Aorta (tissue), 5 donors: ENCODE results near the gene PADI3. TPM values are rescaled to one million over a fixed set of nuclear protein-coding genes. Genes with fewer than 3 reads are reported as not detected.
A peak's percentile ranks its signal among the peaks of the same experiment; 100 is the strongest.

Experiments used
- ATAC-seq: fragments of 200-7000 bp; cut with Tn5 transposase; one replicate; pipeline ENCODE4 v1.9.1; 2022; ENCODE audit warnings: moderate library complexity; ENCODE audit not compliant: low FRiP score
- DNase-seq, 2 donors: peaks; one replicate each; pipeline ENCODE4 v3.0.0-alpha.2; 2020
- H3K27ac ChIP-seq, 2 donors: one replicate each; pipeline ENCODE4 v1.5.1; 2013; ENCODE audit warnings: low read length in 2 of 2, mild to moderate bottlenecking in 2 of 2, moderate library complexity in 2 of 2, control low read depth in 1 of 2, inconsistent platforms in 1 of 2, low read depth in 1 of 2
- H3K27me3 ChIP-seq, 2 donors: one replicate each; pipeline ENCODE4 v1.6.1; 2013; ENCODE audit warnings: control low read depth in 1 of 2, low read length in 1 of 2, mild to moderate bottlenecking in 1 of 2, moderate library complexity in 1 of 2; ENCODE audit not compliant: insufficient read depth in 2 of 2, control insufficient read depth in 1 of 2
- H3K36me3 ChIP-seq, 2 donors: one replicate each; pipeline ENCODE4 v1.6.1; 2013; ENCODE audit warnings: control low read depth in 1 of 2, low read length in 1 of 2, mild to moderate bottlenecking in 1 of 2; ENCODE audit not compliant: insufficient read depth in 2 of 2, control insufficient read depth in 1 of 2
- H3K4me1 ChIP-seq, 2 donors: one replicate each; pipeline ENCODE4 v1.6.1; 2013; ENCODE audit warnings: low read length in 2 of 2, control low read depth in 1 of 2, mild to moderate bottlenecking in 1 of 2, moderate library complexity in 1 of 2; ENCODE audit not compliant: insufficient read depth in 2 of 2, control insufficient read depth in 1 of 2
- H3K4me3 ChIP-seq, 2 donors: one replicate each; pipeline ENCODE4 v1.5.1; 2013; ENCODE audit warnings: low read length in 2 of 2, control low read depth in 1 of 2, mild to moderate bottlenecking in 1 of 2
- H3K9me3 ChIP-seq: one replicate; pipeline ENCODE4 v1.6.1; 2013; ENCODE audit warnings: mild to moderate bottlenecking, low read length; ENCODE audit not compliant: control insufficient read depth
- WGBS, 2 donors: extraction: QIAGEN DNeasy Blood & Tissue Kit; methylation state at CpG; one replicate each; pipeline ENCODE4 v1.1.7; 2013; 5-methylcytosine and 5-hydroxymethylcytosine counted together
- intact Hi-C, 2 donors: fragments of 100-400 bp; cut with DNase I; formaldehyde crosslinking; loops; one replicate each; pipeline versions ENCODE4 v1.14.2 to v1.15.0; 2022
- microRNA-seq, 2 donors: library from miRNA; unstranded; fragments of <30 nt; microRNA quantifications; one replicate each; pipeline ENCODE4 v1.2.0, GENCODE V29; 2020
- polyA plus RNA-seq, 2 donors: library from polyadenylated mRNA; stranded (reverse); fragments of 200-250 nt; gene quantifications; one replicate each; pipeline ENCODE4 v1.2.3, GENCODE V29; 2013
- total RNA-seq, 2 donors: library from RNA; stranded (reverse); fragmentation: NEBNext Ultra II Directional; extraction: Animal tissue kit (Norgen Biotek cat#: 25700); gene quantifications; one replicate each; pipeline ENCODE4 v1.2.1, GENCODE V29; 2021
- donor health status: healthy with polysubstance abuse.
- donor health status: Bipolar disorder and iron deficiency.
- donor health status: DM: no; HTN: no; CAD: no.
- donor health status: DM: no; HTN: no; CAD: no.
- donor health status: DM: yes; HTN: yes; CAD: no.

PADI3 gene
- total and polyA plus RNA-seq, 4 donors = not detected

DNA sequence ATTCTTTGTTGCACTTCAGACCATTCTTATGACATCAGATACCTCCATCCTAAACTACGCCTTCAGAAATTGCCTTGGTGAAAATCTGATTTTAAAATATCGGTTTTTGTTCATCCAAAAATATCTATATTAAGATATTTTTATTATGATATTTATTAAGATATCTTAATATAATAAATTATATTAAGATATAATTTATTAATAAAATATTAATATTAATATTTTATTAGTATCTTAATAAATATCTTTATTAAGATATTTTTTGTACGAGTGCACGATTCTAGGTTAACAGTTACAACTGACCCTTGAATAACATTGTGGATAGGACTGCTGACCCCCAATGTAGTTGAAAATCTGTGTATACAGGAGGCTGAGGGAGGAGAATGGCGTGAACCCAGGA, 80.0 kb downstream of the PADI3 start:
- no peaks in the 10 kb centered on the region for H3K4me1 ChIP-seq
- no peak overlapping the region for H3K4me3 ChIP-seq
- H3K36me3 ChIP-seq = no peaks in the 10 kb centered on the region
- intact Hi-C loops = no loop called here
- H3K9me3 ChIP-seq = peaks cover 3% of the 10 kb centered on the region
- no peak for ATAC-seq
- no peak overlapping the region for H3K27ac ChIP-seq
- no peak for DNase-seq
- no peaks in the 10 kb centered on the region for H3K27me3 ChIP-seq
- WGBS, 2 donors = 72 to 75% methylated on average over 5 of the region's 5 CpGs

- DNase-seq (no peak), ATAC-seq (no peak)
- WGBS, 2 donors = 79 to 86% methylated on average over 4 of the region's 4 CpGs
- Histone ChIP-seq H3K27ac (no peak overlapping the region), H3K4me3 (no peak overlapping the region), H3K36me3 (no peaks in the 10 kb centered on the region), H3K9me3 (peaks cover 3% of the 10 kb centered on the region), H3K4me1 (no peaks in the 10 kb centered on the region), H3K27me3 (no peaks in the 10 kb centered on the region)
- intact Hi-C loops = no loop called here
Measured at GRCh38 chr1:17329610-17330009, 80.7 kb downstream of the PADI3 start.

DNA sequence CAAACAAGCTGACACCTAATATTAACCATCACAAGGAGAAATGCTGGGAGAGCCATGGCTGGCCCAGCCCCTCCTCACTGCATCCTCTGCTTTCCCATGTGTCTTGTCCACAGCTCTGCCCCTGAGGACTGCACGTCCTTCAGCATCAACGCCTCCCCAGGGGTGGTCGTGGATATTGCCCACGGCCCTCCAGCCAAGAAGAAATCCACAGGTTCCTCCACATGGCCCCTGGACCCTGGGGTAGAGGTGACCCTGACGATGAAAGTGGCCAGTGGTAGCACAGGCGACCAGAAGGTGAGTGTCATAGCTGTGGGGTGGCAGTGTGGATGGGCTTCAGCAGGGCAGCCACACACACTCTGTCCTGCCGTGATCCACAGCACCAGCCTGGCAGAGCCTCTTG, 82.0 kb downstream of the PADI3 start:
- 64 to 68% methylated on average over 7 of the region's 7 CpGs for WGBS, 2 donors
- Histone ChIP-seq H3K27me3 (no peaks in the 10 kb centered on the region), H3K4me1 (no peaks in the 10 kb centered on the region), H3K27ac (no peak overlapping the region), H3K9me3 (peaks cover 3% of the 10 kb centered on the region), H3K36me3 (no peaks in the 10 kb centered on the region), H3K4me3 (no peak overlapping the region)
- DNase-seq (peak in 1 of 2 donors; percentile 38), ATAC-seq (no peak)
- intact Hi-C loops = no loop called here

DNA sequence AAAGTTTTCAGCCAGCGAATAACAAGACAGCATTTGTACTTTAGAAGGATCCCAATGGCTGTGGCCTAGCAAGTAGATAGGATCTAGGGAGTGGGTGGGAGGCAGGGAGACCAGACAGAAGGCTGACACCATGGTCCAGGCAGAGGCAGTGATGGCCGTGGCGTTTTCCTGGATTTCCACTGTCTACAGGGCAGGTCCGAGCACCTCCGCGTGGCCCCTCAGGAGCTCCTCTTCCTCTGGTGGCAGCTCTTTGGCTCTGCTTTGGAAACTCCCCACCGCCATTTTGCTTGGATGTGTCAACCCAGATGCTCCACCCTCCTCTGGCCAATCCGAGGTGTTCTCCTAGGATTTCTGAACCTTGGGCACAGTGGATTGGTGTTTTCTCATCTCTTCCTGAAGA, 84.2 kb downstream of the PADI3 start:
- H3K9me3 ChIP-seq = peaks cover 3% of the 10 kb centered on the region
- no peak overlapping the region for H3K4me3 ChIP-seq
- WGBS, 2 donors = 93 to 94% methylated on average over 8 of the region's 8 CpGs
- H3K4me1 ChIP-seq = no peaks in the 10 kb centered on the region
- ATAC-seq (no peak), DNase-seq (peak in 1 of 2 donors; percentile 54)
- H3K27me3 ChIP-seq = no peaks in the 10 kb centered on the region
- H3K36me3 ChIP-seq = no peaks in the 10 kb centered on the region
- H3K27ac ChIP-seq = no peak overlapping the region
- intact Hi-C loops = no loop called here

Small RNAs within 50 kb of the gene (microRNA-seq; reads per million reads assigned to microRNA genes)
- gene MIR3972 = 0 reads per million in 2 donors

Other genes starting within 250 kb of the PADI3 start
- 10 to 100 TPM; 28.0 to 36.7 TPM for gene ATP13A2, start 237.2 kb upstream of the PADI3 start, total RNA-seq
- 10 to 100 TPM in 1 of 2 donors, 1 to 10 TPM in 1; 9.4 to 27.8 TPM for gene ATP13A2, start 237.2 kb upstream of the PADI3 start, polyA plus RNA-seq
- 10 to 100 TPM; 55.1 to 71.6 TPM for gene SDHB, start 195.1 kb upstream of the PADI3 start, total RNA-seq
- gene SDHB, start 195.1 kb upstream of the PADI3 start, polyA plus RNA-seq = 100 to 1,000 TPM in 1 of 2 donors, 10 to 100 TPM in 1; 71.8 to 130 TPM
- 1 to 10 TPM; 1.8 to 2.2 TPM for gene PADI2, start 129.6 kb upstream of the PADI3 start, total RNA-seq
- 1 to 10 TPM in 1 of 2 donors, under 1 TPM in 1; 0.87 to 2.9 TPM for gene PADI2, start 129.6 kb upstream of the PADI3 start, polyA plus RNA-seq
- gene PADI1, start 44.0 kb upstream of the PADI3 start, total RNA-seq = not detected
- under 1 TPM; 0.05 to 0.13 TPM for gene PADI1, start 44.0 kb upstream of the PADI3 start, polyA plus RNA-seq
- gene PADI4, start 59.1 kb downstream of the PADI3 start, total RNA-seq = 1 to 10 TPM; 1.7 to 2.1 TPM
- not detected for gene PADI4, start 59.1 kb downstream of the PADI3 start, polyA plus RNA-seq
- not detected for gene PADI6, start 123.1 kb downstream of the PADI3 start, total RNA-seq
- gene PADI6, start 123.1 kb downstream of the PADI3 start, polyA plus RNA-seq = not detected
- 10 to 100 TPM; 22.3 to 34.2 TPM for gene RCC2, start 190.6 kb downstream of the PADI3 start, total RNA-seq
- 10 to 100 TPM in 1 of 2 donors, 1 to 10 TPM in 1; 7.5 to 11.9 TPM for gene RCC2, start 190.6 kb downstream of the PADI3 start, polyA plus RNA-seq